Measurements from ENCODE around the gene MANBA.

The MANBA gene

DNA sequence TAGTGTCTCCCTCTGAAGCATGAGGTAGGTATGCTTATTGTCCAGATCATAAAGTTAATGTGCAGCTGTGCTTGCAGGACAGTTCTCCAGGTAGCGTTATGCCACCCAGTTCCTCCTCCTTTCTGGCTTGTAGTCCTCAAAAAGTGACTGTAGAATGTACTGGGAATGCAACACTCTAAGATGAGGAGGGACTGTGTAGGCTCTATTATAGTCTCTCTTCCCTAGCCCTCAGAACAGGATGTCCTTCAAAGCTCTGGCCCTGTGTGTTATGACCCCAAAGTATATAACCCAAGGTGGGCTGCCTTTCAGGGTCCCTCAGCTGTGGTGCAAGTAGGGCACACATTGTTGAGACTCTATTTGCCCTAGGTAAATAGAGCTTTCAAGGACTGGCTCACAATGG is 20.8 kb upstream of the MANBA start:
- TF ChIP-seq CTCF (IDR thresholded peaks at IDR 0.05) = no peak

- no peak for TF ChIP-seq CTCF (IDR thresholded peaks at IDR 0.05)
Measured at GRCh38 chr4:102780476-102781144, 19.8 kb upstream of the MANBA start.

DNA sequence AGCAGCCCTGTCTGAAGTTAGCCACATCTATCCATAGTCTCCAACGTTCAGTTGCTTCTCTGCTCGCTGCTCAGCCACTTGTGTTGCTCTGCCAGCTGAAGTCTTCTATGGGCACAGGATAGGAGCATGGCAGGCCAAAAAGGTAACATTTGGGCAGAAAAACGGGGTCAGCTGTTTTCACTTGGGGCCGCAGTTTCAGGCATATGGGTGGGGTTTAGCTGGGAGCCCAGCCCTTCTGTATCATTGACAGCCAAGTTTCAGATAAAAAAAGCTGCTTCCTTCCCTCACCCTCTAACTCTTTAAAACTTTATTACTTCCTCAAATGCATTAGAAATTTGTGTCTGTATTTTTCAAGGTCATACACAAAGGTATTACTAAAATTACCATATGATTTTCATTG is 18.4 kb upstream of the MANBA start:
- TF ChIP-seq CTCF (IDR thresholded peaks at IDR 0.05) = no peak

- TF ChIP-seq CTCF (IDR thresholded peaks at IDR 0.05) = no peak
Measured at GRCh38 chr4:102778720-102779119, 18.0 kb upstream of the MANBA start.

GRCh38 chr4:102775805-102776204 is 15.0 kb upstream of the MANBA start:
- no peak for TF ChIP-seq CTCF (IDR thresholded peaks at IDR 0.05)

DNA sequence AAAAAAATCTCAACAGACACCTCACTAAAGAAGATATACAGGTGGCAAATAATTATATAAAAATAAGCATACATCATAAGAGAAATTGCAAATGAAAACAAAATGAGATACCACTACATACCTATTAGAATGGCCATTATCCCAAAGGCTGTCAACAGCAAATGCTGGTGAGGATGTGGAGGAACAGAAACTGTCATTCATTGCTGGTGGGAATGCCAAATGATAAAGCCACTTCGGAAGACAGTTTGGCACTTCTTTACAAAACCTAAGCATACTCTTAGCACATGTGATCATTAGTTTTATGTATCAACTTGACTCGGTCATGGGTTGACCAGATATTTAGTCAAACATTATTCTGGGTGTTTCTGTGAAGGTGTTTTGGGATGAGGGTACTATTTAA is 13.5 kb upstream of the MANBA start:
- TF ChIP-seq CTCF (IDR thresholded peaks at IDR 0.05) = no peak

DNA sequence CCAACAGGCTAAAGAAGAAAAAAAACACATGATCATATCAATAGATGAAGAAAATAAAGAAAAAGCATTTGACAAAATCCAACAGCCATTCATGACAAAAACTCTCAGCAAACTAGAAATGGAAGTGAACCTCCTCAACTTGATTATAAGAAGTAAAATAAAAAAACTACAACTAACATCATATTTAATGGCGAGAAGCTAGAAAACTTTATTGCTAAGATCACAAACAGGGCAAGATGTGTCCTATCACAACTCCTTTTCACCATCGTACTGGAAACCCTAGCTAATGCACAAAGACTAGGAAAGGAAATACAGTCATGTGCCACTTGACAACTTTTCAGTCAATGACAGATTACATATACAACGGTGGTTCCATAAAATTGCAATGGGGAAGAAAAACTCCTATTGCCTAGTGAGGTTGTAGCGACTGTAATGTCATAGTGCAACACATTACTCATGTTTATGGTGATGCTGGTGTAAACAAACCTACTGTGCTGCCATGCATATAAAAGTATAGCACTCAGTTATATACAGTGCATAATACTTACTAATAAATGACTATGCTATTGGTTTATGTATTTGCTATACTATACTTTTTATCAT is 12.1 kb upstream of the MANBA start:
- no peak for TF ChIP-seq CTCF (IDR thresholded peaks at IDR 0.05)

Measured in LNCAP (cell line).